ENCODE data around the gene ZNF578.
"Not testable (repeated sequence)": the region's sequence is repeated elsewhere in the genome, so short reads cannot be mapped to it uniquely, and the experiment has no call there.

- not testable (repeated sequence) for TF ChIP-seq YY1 (IDR thresholded peaks at IDR 0.05; ENCODE audit: insufficient read depth, insufficient read length); ZNF274 (IDR thresholded peaks at IDR 0.05; ENCODE audit: low read depth, low read length)
These were observed 82.0 kb downstream of the ZNF578 start for GRCh38 chr19:52535385-52535770.

All from NT2/D1 (cell line).